ENCODE results near the gene HSP90AA1. TPM values are rescaled to one million over a fixed set of nuclear protein-coding genes. Genes with fewer than 3 reads are reported as not detected.

The HSP90AA1 gene
- total and polyA plus RNA-seq, 4 donors: 277 to 1,087 (median 722) TPM

GRCh38 chr14:102033241-102033640, 53.6 kb downstream of the HSP90AA1 start:
- Histone ChIP-seq H3K4me1 (ENCODE audit: control insufficient read depth, insufficient read depth, low read length) (no peaks in the 10 kb centered on the region), H3K9me3 (ENCODE audit: control insufficient read depth, insufficient read depth, low read length) (no peaks in the 10 kb centered on the region), H3K27ac (ENCODE audit: low read depth, low read length) (no peak overlapping the region), H3K27me3 (ENCODE audit: control insufficient read depth, insufficient read depth, low read length) (no peaks in the 10 kb centered on the region), H3K4me3 (ENCODE audit: low read depth, low read length) (no peak overlapping the region), H3K36me3 (ENCODE audit: control insufficient read depth, insufficient read depth, low read length) (peaks cover 89% of the 10 kb centered on the region)
- no peak for DNase-seq (ENCODE audit: low read depth in 4 of 6, low spot score in 6 of 6)
- WGBS (ENCODE audit: insufficient coverage): 97% methylated on average over 12 of the region's 13 CpGs

Small RNAs within 50 kb of the gene (small RNA-seq; reads per million reads assigned to genes)
- gene RN7SL472P (ENCODE audit: low replicate concordance): not detected

Other genes starting within 250 kb of the HSP90AA1 start
- 100 to 1,000 TPM; 534 to 818 TPM for gene DYNC1H1, start 122.5 kb downstream of the HSP90AA1 start, total RNA-seq
- gene DYNC1H1, start 122.5 kb downstream of the HSP90AA1 start, polyA plus RNA-seq (ENCODE audit: insufficient read length in 2 of 2): 100 to 1,000 TPM; 568 to 704 TPM
- gene WDR20, start 52.9 kb upstream of the HSP90AA1 start, total RNA-seq: 10 to 100 TPM; 20.4 to 29.5 TPM
- 10 to 100 TPM; 32.3 to 33.1 TPM for gene WDR20, start 52.9 kb upstream of the HSP90AA1 start, polyA plus RNA-seq (ENCODE audit: insufficient read length in 2 of 2)
- 10 to 100 TPM; 19.5 to 44.5 TPM for gene MOK, start 218.1 kb upstream of the HSP90AA1 start, total RNA-seq
- gene MOK, start 218.1 kb upstream of the HSP90AA1 start, polyA plus RNA-seq (ENCODE audit: insufficient read length in 2 of 2): 10 to 100 TPM; 44.6 to 57.5 TPM
- 10 to 100 TPM in 1 of 2 donors, 1 to 10 TPM in 1; 8.8 to 12.3 TPM for gene ZNF839, start 232.7 kb upstream of the HSP90AA1 start, total RNA-seq
- gene ZNF839, start 232.7 kb upstream of the HSP90AA1 start, polyA plus RNA-seq (ENCODE audit: insufficient read length in 2 of 2): 10 to 100 TPM; 11.2 to 16.3 TPM

All from spinal cord (tissue), 10 donors.